HG03039 (cell line): ENCODE results near the gene NPVF.

ENCODE experiments used
- ATAC-seq: cut with Tn5 transposase; IDR thresholded peaks from one replicate; pipeline ENCODE4 v1.9.1; 2021; ENCODE audit warnings: mild to moderate bottlenecking, moderate library complexity; ENCODE audit not compliant: unreplicated experiment

The NPVF gene

GRCh38 chr7:25228386-25228785 lies at the start of gene NPVF:
Gene NPVF (minus strand): TSS chr7:25228486. CDS start chr7:25228439, 47 bp downstream.
- ATAC-seq = no peak

GRCh38 chr7:25272265-25272664 lies 44.0 kb upstream of the NPVF start:
- ATAC-seq = no peak

GRCh38 chr7:25263337-25263736 lies 35.1 kb upstream of the NPVF start:
- ATAC-seq = no peak

GRCh38 chr7:25262586-25262985 lies 34.3 kb upstream of the NPVF start:
- ATAC-seq = no peak

GRCh38 chr7:25261545-25262140 lies 33.4 kb upstream of the NPVF start:
- ATAC-seq = no peak

- ATAC-seq = no peak
Measured at GRCh38 chr7:25260862-25261494, 32.7 kb upstream of the NPVF start.

GRCh38 chr7:25259487-25260243 lies 31.4 kb upstream of the NPVF start:
- ATAC-seq = peak; percentile 70

- ATAC-seq = no peak
Measured at GRCh38 chr7:25256333-25256819, 28.1 kb upstream of the NPVF start.

GRCh38 chr7:25255611-25256332 lies 27.5 kb upstream of the NPVF start:
- no peak for ATAC-seq

- no peak for ATAC-seq
Measured at GRCh38 chr7:25254604-25255003, 26.3 kb upstream of the NPVF start.

- ATAC-seq = no peak
Measured at GRCh38 chr7:25253714-25254113, 25.4 kb upstream of the NPVF start.

GRCh38 chr7:25250386-25250785 lies 22.1 kb upstream of the NPVF start:
- ATAC-seq = no peak

GRCh38 chr7:25249772-25250171 lies 21.5 kb upstream of the NPVF start:
- ATAC-seq = no peak

GRCh38 chr7:25246306-25246705 lies 18.0 kb upstream of the NPVF start:
- ATAC-seq = no peak

GRCh38 chr7:25244254-25245033 lies 16.2 kb upstream of the NPVF start:
- no peak for ATAC-seq

- ATAC-seq = no peak
Measured at GRCh38 chr7:25242678-25243077, 14.4 kb upstream of the NPVF start.

- no peak for ATAC-seq
Measured at GRCh38 chr7:25240896-25241295, 12.6 kb upstream of the NPVF start.

GRCh38 chr7:25240340-25240739 lies 12.1 kb upstream of the NPVF start:
- ATAC-seq = no peak

GRCh38 chr7:25239888-25240287 lies 11.6 kb upstream of the NPVF start:
- no peak for ATAC-seq

GRCh38 chr7:25238066-25238725 lies 9.9 kb upstream of the NPVF start:
- no peak for ATAC-seq
